HL-60 (cell line): ENCODE data around the gene GAB1.

Source experiments
- DNase-seq, 2 experiments: peaks; one replicate each; pipeline ENCODE4 v3.0.0-alpha.2; 2010 to 2020; ENCODE audit warnings: low read depth in 1 of 2, low spot score in 1 of 2
- H3K27ac ChIP-seq: fragments of 250-450 bp; sonication (Bioruptor Pico); replicated peaks from 2 replicates; pipeline ENCODE4 v1.5.1; 2020; ENCODE audit warnings: mild to moderate bottlenecking, moderate library complexity
- H3K27me3 ChIP-seq: fragments of 250-450 bp; sonication (Bioruptor Pico); 2 replicates; pipeline ENCODE4 v1.5.1; 2021; ENCODE audit warnings: mild to moderate bottlenecking, moderate library complexity; ENCODE audit not compliant: insufficient read depth, poor library complexity, severe bottlenecking
- H3K4me3 ChIP-seq: replicated peaks from 2 replicates; pipeline ENCODE4 v1.5.1; 2011; ENCODE audit warnings: mild to moderate bottlenecking, control low read depth, low read length; ENCODE audit not compliant: insufficient read depth
- GABPA ChIP-seq: IDR thresholded peaks from 2 replicates; pipeline ENCODE4 v1.6.1; 2012; ENCODE audit warnings: low read depth
- POLR2AphosphoS5 ChIP-seq: IDR thresholded peaks from 2 replicates; pipeline ENCODE4 v1.6.1; 2012; ENCODE audit warnings: low read depth
- SPI1 ChIP-seq: IDR thresholded peaks from 2 replicates; pipeline ENCODE4 v1.6.1; 2012; ENCODE audit warnings: low read depth, mild to moderate bottlenecking, borderline replicate concordance
- TF ChIP-seq, protein P1 (sequence below): IDR thresholded peaks from 2 replicates; pipeline ENCODE4 v1.6.1; 2012; ENCODE audit warnings: low read depth; ENCODE audit not compliant: insufficient replicate concordance
- TF ChIP-seq, protein P2 (sequence below): IDR thresholded peaks from one replicate; pipeline ENCODE4 v1.5.1; 2011; ENCODE audit warnings: low read length, control low read depth, inconsistent platforms; ENCODE audit not compliant: insufficient read depth

The GAB1 gene

DNA sequence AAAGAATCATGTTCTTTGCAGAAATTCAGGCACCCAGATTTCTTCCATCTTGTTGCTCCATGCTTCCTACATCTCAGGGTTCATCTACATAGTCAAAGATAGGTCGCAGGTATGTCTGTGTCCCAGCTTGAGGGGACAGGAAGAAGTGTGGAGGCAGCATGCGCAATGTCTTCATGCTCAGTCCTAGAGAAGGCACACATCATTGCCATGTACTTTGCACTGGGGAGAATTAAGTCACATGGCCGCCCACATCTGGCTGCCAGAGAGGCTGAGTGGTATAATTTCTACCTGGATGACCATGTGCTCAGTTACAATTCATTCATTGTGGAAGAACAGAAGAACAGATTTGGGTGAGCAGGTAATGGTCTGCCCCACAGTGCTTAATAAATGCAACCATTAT, 54.1 kb downstream of the GAB1 start:
- Histone ChIP-seq H3K27me3 (peaks cover 7% of the 10 kb centered on the region), H3K27ac (no peak overlapping the region), H3K4me3 (no peak overlapping the region)
- TF ChIP-seq GABPA (no peak), POLR2AphosphoS5 (no peak), SPI1 (no peak)
- TF ChIP-seq, protein P1, sequence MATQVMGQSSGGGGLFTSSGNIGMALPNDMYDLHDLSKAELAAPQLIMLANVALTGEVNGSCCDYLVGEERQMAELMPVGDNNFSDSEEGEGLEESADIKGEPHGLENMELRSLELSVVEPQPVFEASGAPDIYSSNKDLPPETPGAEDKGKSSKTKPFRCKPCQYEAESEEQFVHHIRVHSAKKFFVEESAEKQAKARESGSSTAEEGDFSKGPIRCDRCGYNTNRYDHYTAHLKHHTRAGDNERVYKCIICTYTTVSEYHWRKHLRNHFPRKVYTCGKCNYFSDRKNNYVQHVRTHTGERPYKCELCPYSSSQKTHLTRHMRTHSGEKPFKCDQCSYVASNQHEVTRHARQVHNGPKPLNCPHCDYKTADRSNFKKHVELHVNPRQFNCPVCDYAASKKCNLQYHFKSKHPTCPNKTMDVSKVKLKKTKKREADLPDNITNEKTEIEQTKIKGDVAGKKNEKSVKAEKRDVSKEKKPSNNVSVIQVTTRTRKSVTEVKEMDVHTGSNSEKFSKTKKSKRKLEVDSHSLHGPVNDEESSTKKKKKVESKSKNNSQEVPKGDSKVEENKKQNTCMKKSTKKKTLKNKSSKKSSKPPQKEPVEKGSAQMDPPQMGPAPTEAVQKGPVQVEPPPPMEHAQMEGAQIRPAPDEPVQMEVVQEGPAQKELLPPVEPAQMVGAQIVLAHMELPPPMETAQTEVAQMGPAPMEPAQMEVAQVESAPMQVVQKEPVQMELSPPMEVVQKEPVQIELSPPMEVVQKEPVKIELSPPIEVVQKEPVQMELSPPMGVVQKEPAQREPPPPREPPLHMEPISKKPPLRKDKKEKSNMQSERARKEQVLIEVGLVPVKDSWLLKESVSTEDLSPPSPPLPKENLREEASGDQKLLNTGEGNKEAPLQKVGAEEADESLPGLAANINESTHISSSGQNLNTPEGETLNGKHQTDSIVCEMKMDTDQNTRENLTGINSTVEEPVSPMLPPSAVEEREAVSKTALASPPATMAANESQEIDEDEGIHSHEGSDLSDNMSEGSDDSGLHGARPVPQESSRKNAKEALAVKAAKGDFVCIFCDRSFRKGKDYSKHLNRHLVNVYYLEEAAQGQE, result no peak
- TF ChIP-seq, protein P2, sequence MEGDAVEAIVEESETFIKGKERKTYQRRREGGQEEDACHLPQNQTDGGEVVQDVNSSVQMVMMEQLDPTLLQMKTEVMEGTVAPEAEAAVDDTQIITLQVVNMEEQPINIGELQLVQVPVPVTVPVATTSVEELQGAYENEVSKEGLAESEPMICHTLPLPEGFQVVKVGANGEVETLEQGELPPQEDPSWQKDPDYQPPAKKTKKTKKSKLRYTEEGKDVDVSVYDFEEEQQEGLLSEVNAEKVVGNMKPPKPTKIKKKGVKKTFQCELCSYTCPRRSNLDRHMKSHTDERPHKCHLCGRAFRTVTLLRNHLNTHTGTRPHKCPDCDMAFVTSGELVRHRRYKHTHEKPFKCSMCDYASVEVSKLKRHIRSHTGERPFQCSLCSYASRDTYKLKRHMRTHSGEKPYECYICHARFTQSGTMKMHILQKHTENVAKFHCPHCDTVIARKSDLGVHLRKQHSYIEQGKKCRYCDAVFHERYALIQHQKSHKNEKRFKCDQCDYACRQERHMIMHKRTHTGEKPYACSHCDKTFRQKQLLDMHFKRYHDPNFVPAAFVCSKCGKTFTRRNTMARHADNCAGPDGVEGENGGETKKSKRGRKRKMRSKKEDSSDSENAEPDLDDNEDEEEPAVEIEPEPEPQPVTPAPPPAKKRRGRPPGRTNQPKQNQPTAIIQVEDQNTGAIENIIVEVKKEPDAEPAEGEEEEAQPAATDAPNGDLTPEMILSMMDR, result no peak
- DNase-seq, result no peak

DNA sequence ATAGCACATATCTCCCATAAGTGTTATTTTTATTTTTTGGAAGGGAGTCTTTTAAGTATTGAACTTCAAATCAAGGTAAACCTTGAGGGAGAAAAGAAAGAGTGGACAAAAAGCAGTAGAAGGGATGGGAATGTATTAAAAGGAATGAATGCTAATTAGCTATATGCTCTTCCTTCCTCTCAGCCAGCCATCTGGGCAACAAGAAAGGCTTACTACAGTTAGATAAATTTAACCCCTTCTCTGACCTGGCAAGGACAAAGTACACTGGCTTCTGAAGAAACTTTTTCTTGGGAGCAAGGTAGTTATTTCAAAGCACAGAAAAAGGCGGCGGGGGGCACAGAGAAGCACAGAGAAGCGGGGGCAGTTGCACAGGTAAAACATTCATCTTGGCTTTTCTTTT, 54.6 kb downstream of the GAB1 start:
- H3K4me3 ChIP-seq, result no peak overlapping the region
- DNase-seq, result no peak
- H3K27me3 ChIP-seq, result peaks cover 7% of the 10 kb centered on the region
- no peak overlapping the region for H3K27ac ChIP-seq
- TF ChIP-seq, protein P1, result no peak
- TF ChIP-seq POLR2AphosphoS5 (no peak), GABPA (no peak)
- TF ChIP-seq, protein P2, result no peak

DNA sequence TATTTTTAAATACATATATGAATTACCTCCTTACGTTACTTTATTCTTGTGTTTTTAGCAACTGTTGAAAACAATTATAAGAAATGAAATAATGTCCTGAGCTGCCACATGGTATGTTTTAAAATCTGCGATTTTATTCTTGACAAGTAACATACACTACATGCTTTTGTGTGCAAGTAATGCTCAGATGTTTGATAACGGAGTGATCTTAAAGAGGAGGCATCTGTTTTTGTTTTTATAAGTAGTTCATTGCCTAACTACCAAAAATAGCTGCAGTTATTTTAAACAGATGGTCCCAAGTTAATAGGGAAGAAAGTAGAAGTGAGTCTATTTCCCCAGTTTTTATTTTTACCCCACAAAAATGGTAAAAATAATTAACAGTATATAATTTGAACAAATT, 55.2 kb downstream of the GAB1 start:
- DNase-seq, result no peak
- no peak overlapping the region for H3K4me3 ChIP-seq
- H3K27me3 ChIP-seq, result peaks cover 7% of the 10 kb centered on the region
- H3K27ac ChIP-seq, result no peak overlapping the region
- TF ChIP-seq, protein P2, result no peak
- TF ChIP-seq SPI1 (no peak), POLR2AphosphoS5 (no peak)

DNA sequence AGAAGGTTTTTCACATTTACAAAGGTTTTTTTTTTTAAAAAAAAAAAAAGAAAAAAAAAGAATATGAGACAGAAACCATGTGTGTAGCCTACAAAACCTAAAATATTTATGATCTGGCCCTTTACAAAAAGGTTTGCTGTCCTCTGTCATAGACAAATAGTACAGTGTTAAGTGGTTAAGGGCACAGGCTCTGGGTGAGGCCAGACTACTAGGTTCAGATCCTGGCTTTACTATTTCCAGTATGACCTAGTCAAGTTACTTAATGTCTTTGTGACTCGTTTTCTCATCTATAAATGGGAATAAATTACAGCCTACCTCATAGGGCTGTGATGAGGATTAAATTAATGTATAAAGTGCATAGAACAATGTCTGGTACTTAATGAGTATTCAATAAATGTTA, 56.5 kb downstream of the GAB1 start:
- TF ChIP-seq SPI1 (no peak), GABPA (no peak), POLR2AphosphoS5 (no peak)
- TF ChIP-seq, protein P1, result no peak
- TF ChIP-seq, protein P2, result no peak
- no peak for DNase-seq
- Histone ChIP-seq H3K27ac (no peak overlapping the region), H3K4me3 (no peak overlapping the region), H3K27me3 (peaks cover 7% of the 10 kb centered on the region)
